ENCODE measurements around the gene CMTM1.

The CMTM1 gene

DNA sequence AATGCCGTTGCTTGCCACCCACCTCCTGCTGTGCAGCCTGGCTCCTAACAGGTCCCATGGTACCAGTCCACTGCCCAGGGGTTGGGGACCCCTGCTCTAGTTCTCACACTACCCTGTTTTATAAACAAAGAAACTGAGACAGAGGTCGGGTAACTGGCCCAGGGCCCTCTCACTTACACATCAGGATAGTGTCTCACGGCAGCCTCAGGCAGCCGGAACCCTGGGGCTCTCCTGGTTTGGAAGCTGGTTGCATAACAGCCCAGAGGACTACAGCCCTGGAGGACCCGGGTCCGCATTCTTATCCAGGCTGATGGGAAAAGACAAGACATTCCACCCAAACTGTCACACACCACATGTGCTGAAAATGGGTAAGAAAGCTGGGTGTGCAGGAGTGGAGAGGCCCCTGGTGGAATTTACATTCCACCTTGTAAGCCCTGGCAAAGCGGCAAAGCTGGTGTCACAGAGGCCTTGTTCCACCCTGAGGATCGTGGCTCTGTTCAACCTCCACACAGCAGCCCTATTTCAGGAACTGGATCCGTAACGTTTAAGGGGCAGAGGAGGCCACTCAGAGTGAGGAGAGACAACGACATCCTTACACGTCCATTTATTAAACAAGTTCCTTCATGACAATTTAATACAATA is 48.0 kb downstream of the CMTM1 start:
- H3K27ac ChIP-seq: no peak overlapping the region
- no peak for TF ChIP-seq CTCF (IDR thresholded peaks at IDR 0.05)
- TF ChIP-seq ZFX (IDR thresholded peaks at IDR 0.05; ENCODE audit: borderline replicate concordance): no peak

DNA sequence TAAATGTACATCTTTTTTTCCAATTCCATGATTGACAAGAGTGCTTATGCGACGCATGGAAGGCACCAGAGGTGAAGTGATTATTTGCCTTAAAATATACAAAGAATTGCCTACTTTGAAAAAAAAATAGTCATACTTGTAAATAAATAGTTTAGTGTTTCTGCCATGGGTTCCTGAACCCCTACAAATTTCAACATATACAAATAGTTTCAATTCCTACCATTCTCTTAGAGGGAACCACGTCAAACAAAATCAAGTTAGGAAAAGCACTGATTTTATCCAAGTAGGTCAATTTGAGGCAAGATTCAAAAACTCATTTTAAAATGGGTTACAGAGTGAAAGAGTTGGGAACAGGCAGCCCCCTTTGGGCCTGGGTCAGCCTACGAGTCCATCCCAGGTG is 49.9 kb downstream of the CMTM1 start:
- TF ChIP-seq CTCF (IDR thresholded peaks at IDR 0.05) (no peak), ZFX (IDR thresholded peaks at IDR 0.05; ENCODE audit: borderline replicate concordance) (no peak)
- H3K27ac ChIP-seq: no peak overlapping the region

DNA sequence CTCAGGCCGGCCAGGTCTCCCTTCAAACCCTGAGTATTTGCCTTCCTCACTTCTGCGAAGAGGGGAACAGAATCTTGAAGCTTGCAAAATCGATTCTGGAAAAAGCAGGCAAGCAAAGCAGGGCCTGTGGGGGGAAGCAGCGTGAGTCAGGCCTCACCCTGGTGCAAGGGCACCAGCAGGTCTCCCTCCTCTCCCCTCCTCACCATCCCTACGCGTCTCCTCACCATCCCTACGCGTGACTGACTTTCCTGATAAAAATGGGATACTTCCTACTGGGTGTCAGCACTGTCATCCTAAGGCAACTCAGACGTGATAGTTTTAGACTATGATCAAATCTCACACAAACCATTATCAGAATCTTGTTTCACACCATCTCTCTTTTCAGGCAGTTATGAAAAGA is 50.4 kb downstream of the CMTM1 start:
- TF ChIP-seq CTCF (IDR thresholded peaks at IDR 0.05) (no peak), ZFX (IDR thresholded peaks at IDR 0.05; ENCODE audit: borderline replicate concordance) (no peak)
- no peak overlapping the region for H3K27ac ChIP-seq

GRCh38 chr16:66617010-66617434 is 50.8 kb downstream of the CMTM1 start:
- no peak for TF ChIP-seq ZFX (IDR thresholded peaks at IDR 0.05; ENCODE audit: borderline replicate concordance)
- no peak for TF ChIP-seq CTCF (IDR thresholded peaks at IDR 0.05)

GRCh38 chr16:66617728-66618127 is 51.5 kb downstream of the CMTM1 start:
- no peak overlapping the region for H3K27ac ChIP-seq
- TF ChIP-seq ZFX (IDR thresholded peaks at IDR 0.05; ENCODE audit: borderline replicate concordance): no peak

More at GRCh38 chr16:66617010-66617434, 50.8 kb downstream of the CMTM1 start:
- no peak overlapping the region for H3K27ac ChIP-seq

GRCh38 chr16:66618588-66619375 is 52.5 kb downstream of the CMTM1 start:
- H3K27ac ChIP-seq: no peak overlapping the region
- TF ChIP-seq ZFX (IDR thresholded peaks at IDR 0.05; ENCODE audit: borderline replicate concordance) (no peak), CTCF (IDR thresholded peaks at IDR 0.05) (no peak)

DNA sequence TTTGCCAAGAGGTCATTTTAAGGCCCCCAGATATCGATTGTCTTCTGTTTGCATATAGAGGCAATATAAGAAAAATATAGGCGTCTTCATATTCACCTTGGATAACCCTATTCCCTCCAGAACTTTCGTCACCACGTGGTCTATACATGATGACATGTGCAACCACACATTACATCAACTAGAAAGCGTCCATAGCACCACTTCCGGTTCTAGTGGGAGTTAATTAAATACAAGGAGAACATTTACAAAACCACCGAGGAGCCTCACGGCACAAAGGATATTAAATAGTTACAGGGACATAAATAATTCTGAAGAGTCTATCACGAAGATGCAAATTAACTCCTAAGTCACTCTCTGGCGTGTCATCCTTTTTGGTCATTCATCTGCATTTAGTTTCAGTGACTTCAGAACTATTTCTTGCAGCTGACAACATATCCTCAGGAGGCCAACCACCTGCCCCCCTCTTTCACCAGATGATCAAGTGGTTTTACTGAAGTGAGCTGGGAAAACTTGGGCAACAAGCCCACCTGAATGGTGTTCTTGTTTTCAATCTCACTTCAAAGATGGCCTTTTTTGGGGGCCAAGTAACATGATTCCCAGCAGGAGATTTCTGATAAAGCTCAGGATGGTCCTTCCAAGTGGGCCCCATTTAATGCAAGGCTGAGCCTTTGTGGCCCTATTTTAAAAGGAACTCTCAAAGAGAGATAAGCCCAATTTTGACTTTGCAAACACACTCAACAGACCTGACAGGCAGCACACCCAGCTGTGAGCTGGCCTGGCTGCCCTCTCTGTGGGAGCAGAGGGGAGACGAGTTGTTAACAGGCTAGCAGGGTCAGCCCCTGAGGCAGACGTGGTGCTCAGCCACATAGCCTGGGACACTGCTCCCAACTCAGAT is 53.5 kb downstream of the CMTM1 start:
- no peak overlapping the region for H3K27ac ChIP-seq

More for the DNA sequence above, 53.5 kb downstream of the CMTM1 start:
- TF ChIP-seq ZFX (IDR thresholded peaks at IDR 0.05; ENCODE audit: borderline replicate concordance) (no peak), CTCF (IDR thresholded peaks at IDR 0.05) (no peak)
